Osteoblast (primary cell): ENCODE data around the gene UQCRHL. TPM values are rescaled to one million over a fixed set of nuclear protein-coding genes. Genes with fewer than 3 reads are reported as not detected.
A peak's percentile ranks its signal among the peaks of the same experiment; 100 is the strongest.
"Not testable (repeated sequence)": the region's sequence is repeated elsewhere in the genome, so short reads cannot be mapped to it uniquely, and the experiment has no call there.

Source experiments
- DNase-seq: peaks from one replicate; pipeline ENCODE4 v3.0.0; 2011; ENCODE audit warnings: low spot score, mixed read lengths; ENCODE audit not compliant: insufficient read length; ENCODE audit errors: missing footprints
- H2AFZ ChIP-seq: 2 replicates; pipeline ENCODE4 v1.6.0; 2011; ENCODE audit warnings: mild to moderate bottlenecking, low read length
- H3K27ac ChIP-seq: 2 replicates; pipeline ENCODE4 v1.5.1; 2011; ENCODE audit warnings: mild to moderate bottlenecking, low read depth, low read length, moderate library complexity
- H3K27me3 ChIP-seq: 2 replicates; pipeline ENCODE4 v1.6.0; 2012; ENCODE audit warnings: mild to moderate bottlenecking, control low read depth, inconsistent platforms, low read length, moderate library complexity; ENCODE audit not compliant: insufficient read depth
- H3K36me3 ChIP-seq: 2 replicates; pipeline ENCODE4 v1.5.1; 2011; ENCODE audit warnings: mild to moderate bottlenecking, low read length, control low read depth, moderate library complexity; ENCODE audit not compliant: insufficient read depth
- H3K4me1 ChIP-seq: 2 replicates; pipeline ENCODE4 v1.5.1; 2011; ENCODE audit warnings: mild to moderate bottlenecking, low read length, control low read depth, moderate library complexity; ENCODE audit not compliant: insufficient read depth
- H3K4me2 ChIP-seq: 2 replicates; pipeline ENCODE4 v1.6.0; 2011; ENCODE audit warnings: mild to moderate bottlenecking, low read length; ENCODE audit not compliant: insufficient read depth
- H3K4me3 ChIP-seq: fragments of 200-600 bp; sonication (generic); 3 replicates; pipeline ENCODE4 v1.5.1; 2012; ENCODE audit warnings: mild to moderate bottlenecking, low read length, inconsistent platforms; ENCODE audit not compliant: insufficient read depth
- H3K79me2 ChIP-seq: 2 replicates; pipeline ENCODE4 v1.6.0; 2012; ENCODE audit warnings: mild to moderate bottlenecking, low read length, control low read depth, inconsistent platforms; ENCODE audit not compliant: insufficient read depth
- H3K9me3 ChIP-seq: 2 replicates; pipeline ENCODE4 v1.5.1; 2011; ENCODE audit warnings: low read depth, low read length, control low read depth
- H4K20me1 ChIP-seq: 2 replicates; pipeline ENCODE4 v1.6.0; 2012; ENCODE audit warnings: mild to moderate bottlenecking, low read length, control low read depth; ENCODE audit not compliant: insufficient read depth
- CTCF ChIP-seq: IDR thresholded peaks from 2 replicates; pipeline ENCODE4 v1.5.1; 2011; ENCODE audit warnings: mild to moderate bottlenecking, low read depth, low read length, moderate library complexity; ENCODE audit errors: extremely low read depth
- total RNA-seq: library from RNA; depleted of rRNA; stranded (reverse); fragments of >200 nt; gene quantifications from 2 replicates; pipeline ENCODE4 v1.2.3, GENCODE V29; 2012

Gene UQCRHL
- total RNA-seq, 1 donor, result 1.1 TPM

- H3K4me3 ChIP-seq, result no peak overlapping the region
- H3K79me2 ChIP-seq, result peaks cover 7% of the 10 kb centered on the region
- H3K4me2 ChIP-seq, result no peak overlapping the region
- no peaks in the 10 kb centered on the region for H3K9me3 ChIP-seq
- H2AFZ ChIP-seq, result no peak overlapping the region
- H4K20me1 ChIP-seq, result no peaks in the 10 kb centered on the region
- no peaks in the 10 kb centered on the region for H3K36me3 ChIP-seq
- peaks cover 9% of the 10 kb centered on the region for H3K4me1 ChIP-seq
- TF ChIP-seq CTCF, result peak; percentile 14
- DNase-seq, result peak; percentile 66
- no peak overlapping the region for H3K27ac ChIP-seq
- no peaks in the 10 kb centered on the region for H3K27me3 ChIP-seq
Observed at GRCh38 chr1:15830258-15830657, 22.8 kb upstream of the UQCRHL start.

GRCh38 chr1:15828931-15829330 is 21.5 kb upstream of the UQCRHL start:
- H3K27ac ChIP-seq, H3K27me3 ChIP-seq, H3K9me3 ChIP-seq, DNase-seq, H3K4me1 ChIP-seq, H2AFZ ChIP-seq, H3K4me2 ChIP-seq, H3K36me3 ChIP-seq, H3K79me2 ChIP-seq, H4K20me1 ChIP-seq, H3K4me3 ChIP-seq: not testable (repeated sequence)

- H3K36me3 ChIP-seq, H3K27me3 ChIP-seq, H2AFZ ChIP-seq, H3K9me3 ChIP-seq, H3K4me1 ChIP-seq, H3K4me2 ChIP-seq, H3K4me3 ChIP-seq, DNase-seq, H3K27ac ChIP-seq, H4K20me1 ChIP-seq, H3K79me2 ChIP-seq: not testable (repeated sequence)
Observed at GRCh38 chr1:15827567-15827966, 20.1 kb upstream of the UQCRHL start.

GRCh38 chr1:15826810-15827507 is 19.5 kb upstream of the UQCRHL start:
- Histone ChIP-seq H3K4me2 (no peak overlapping the region), H3K4me1 (peaks cover 6% of the 10 kb centered on the region), H3K4me3 (no peak overlapping the region), H2AFZ (no peak overlapping the region), H3K79me2 (no peaks in the 10 kb centered on the region), H3K9me3 (no peaks in the 10 kb centered on the region), H3K27me3 (no peaks in the 10 kb centered on the region), H3K36me3 (no peaks in the 10 kb centered on the region), H3K27ac (no peak overlapping the region), H4K20me1 (no peaks in the 10 kb centered on the region)
- no peak for TF ChIP-seq CTCF
- DNase-seq, result peak; percentile 62

- Histone ChIP-seq H3K4me3 (no peak overlapping the region), H3K79me2 (no peaks in the 10 kb centered on the region), H3K4me1 (peaks cover 5% of the 10 kb centered on the region), H3K27ac (no peak overlapping the region), H3K27me3 (no peaks in the 10 kb centered on the region), H3K9me3 (no peaks in the 10 kb centered on the region), H4K20me1 (no peaks in the 10 kb centered on the region), H3K4me2 (no peak overlapping the region), H2AFZ (no peak overlapping the region), H3K36me3 (no peaks in the 10 kb centered on the region)
- DNase-seq, result no peak
- TF ChIP-seq CTCF, result no peak
Observed at GRCh38 chr1:15825800-15826199, 18.4 kb upstream of the UQCRHL start.
